GM23338 (cell line): ENCODE measurements around the gene GPR176. TPM values are rescaled to one million over a fixed set of nuclear protein-coding genes. Genes with fewer than 3 reads are reported as not detected.
A peak's percentile ranks its signal among the peaks of the same experiment; 100 is the strongest.

Experiments
- ATAC-seq: fragments of 200-7000 bp; cut with Tn5 transposase; 3 replicates; pipeline ENCODE4 v1.9.1; 2020
- DNase-seq: peaks from one replicate; pipeline ENCODE4 v3.0.0-alpha.2; 2015; ENCODE audit warnings: low spot score
- H2AFZ ChIP-seq: fragments of 200-600 bp; sonication (generic); 2 replicates; pipeline ENCODE4 v1.8.0; 2016; ENCODE audit warnings: antibody characterized with exemption, mild to moderate bottlenecking, moderate library complexity
- H3F3A ChIP-seq: fragments of 200-600 bp; sonication (generic); replicated peaks from 2 replicates; pipeline ENCODE4 v1.8.0; 2017; ENCODE audit warnings: antibody characterized with exemption, mixed run types, low read depth
- H3K27ac ChIP-seq: fragments of 200-600 bp; sonication (generic); 2 replicates; pipeline ENCODE4 v1.6.1; 2016; ENCODE audit warnings: low read depth
- H3K27me3 ChIP-seq: fragments of 200-600 bp; sonication (generic); 2 replicates; pipeline ENCODE4 v1.8.0; 2016; ENCODE audit warnings: mild to moderate bottlenecking, mixed run types, moderate library complexity; ENCODE audit not compliant: insufficient read depth
- H3K36me3 ChIP-seq: fragments of 200-600 bp; sonication (generic); 2 replicates; pipeline ENCODE4 v1.8.0; 2016; ENCODE audit warnings: mild to moderate bottlenecking; ENCODE audit not compliant: insufficient read depth
- H3K4me1 ChIP-seq: fragments of 200-600 bp; sonication (generic); 2 replicates; pipeline ENCODE4 v1.8.0; 2016; ENCODE audit warnings: mild to moderate bottlenecking, moderate library complexity; ENCODE audit not compliant: insufficient read depth
- H3K4me2 ChIP-seq: fragments of 200-600 bp; sonication (generic); 2 replicates; pipeline ENCODE4 v1.7.1; 2017; ENCODE audit warnings: mixed run types
- H3K4me3 ChIP-seq: fragments of 200-600 bp; sonication (generic); 2 replicates; pipeline ENCODE4 v1.6.1; 2016; ENCODE audit warnings: mixed run types
- H3K79me2 ChIP-seq: fragments of 200-600 bp; sonication (generic); replicated peaks from 2 replicates; pipeline ENCODE4 v1.8.0; 2017; ENCODE audit warnings: mild to moderate bottlenecking; ENCODE audit not compliant: insufficient read depth
- H3K9me2 ChIP-seq: fragments of 200-600 bp; sonication (generic); 2 replicates; pipeline ENCODE4 v1.8.0; 2017; ENCODE audit not compliant: insufficient read depth
- H4K20me1 ChIP-seq: fragments of 200-600 bp; sonication (generic); replicated peaks from 2 replicates; pipeline ENCODE4 v1.8.0; 2017; ENCODE audit warnings: mild to moderate bottlenecking; ENCODE audit not compliant: insufficient read depth
- H3K27ac Mint-ChIP-seq: 2 replicates; pipeline ENCODE4 v1.8.0; 2020; ENCODE audit warnings: inconsistent platforms, mild to moderate bottlenecking, moderate library complexity, mixed read lengths
- H3K27me3 Mint-ChIP-seq: 3 replicates; pipeline ENCODE4 v1.8.0; 2022; ENCODE audit warnings: low read depth, mild to moderate bottlenecking, moderate library complexity, mixed read lengths, inconsistent platforms; ENCODE audit not compliant: insufficient read depth, poor library complexity
- H3K36me3 Mint-ChIP-seq: 3 replicates; pipeline ENCODE4 v1.8.0; 2021; ENCODE audit warnings: low read depth, mild to moderate bottlenecking, inconsistent platforms, moderate library complexity, mixed read lengths
- H3K4me1 Mint-ChIP-seq: 3 replicates; pipeline ENCODE4 v1.8.0; 2020; ENCODE audit warnings: mild to moderate bottlenecking, inconsistent platforms, mixed read lengths
- H3K4me3 Mint-ChIP-seq: 3 replicates; pipeline ENCODE4 v1.8.0; 2021; ENCODE audit warnings: moderate library complexity, mild to moderate bottlenecking, inconsistent platforms, mixed read lengths
- H3K9me3 Mint-ChIP-seq: 3 replicates; pipeline ENCODE4 v1.8.0; 2020; ENCODE audit warnings: moderate library complexity, mild to moderate bottlenecking, inconsistent platforms, mixed read lengths
- CREB1 ChIP-seq: fragments of 250-450 bp; sonication (Bioruptor Pico); IDR thresholded peaks from 2 replicates; pipeline ENCODE4 v1.5.0; 2020; ENCODE audit warnings: low read depth, mild to moderate bottlenecking, moderate library complexity
- ZNF114 ChIP-seq: fragments of 250-450 bp; sonication (Bioruptor Pico); IDR thresholded peaks from 2 replicates; pipeline ENCODE4 v1.5.0; 2020; ENCODE audit warnings: mild to moderate bottlenecking, moderate library complexity
- ZNF331 ChIP-seq: fragments of 250-450 bp; sonication (Bioruptor Pico); IDR thresholded peaks from 2 replicates; pipeline ENCODE4 v1.5.0; 2020; ENCODE audit warnings: low read depth, mild to moderate bottlenecking, moderate library complexity
- polyA plus RNA-seq: library from polyadenylated mRNA; unstranded; fragments of >200 nt; fragmentation: Nextera tagmentation; extraction: Ambion mirVana; gene quantifications from 2 replicates; pipeline ENCODE4 v1.2.1, GENCODE V29; 2016
- total RNA-seq: library from RNA; depleted of rRNA; stranded (reverse); fragments of >200 nt; shearing (Covaris generic); gene quantifications from 2 replicates; pipeline ENCODE4 v1.2.3, GENCODE V29; 2014
- TF ChIP-seq, protein P1 (sequence below), 2 experiments: fragments of 200-600 bp in 1 of 2; sonication (generic) in 1 of 2; conservative IDR thresholded peaks; 2 replicates each; pipeline versions ENCODE4 v1.5.1 to v1.6.1; 2016 to 2017; ENCODE audit warnings: antibody characterized with exemption in 2 of 2, low read depth in 2 of 2, mild to moderate bottlenecking in 2 of 2, moderate library complexity in 1 of 2
- TF ChIP-seq, protein P2 (sequence below): IDR thresholded peaks from one replicate; pipeline ENCODE4 v1.6.1; 2018; ENCODE audit warnings: antibody characterized with exemption; ENCODE audit not compliant: unreplicated experiment
- TF ChIP-seq, protein P3 (sequence below): fragments of 250-450 bp; sonication (Bioruptor Pico); IDR thresholded peaks from 2 replicates; pipeline ENCODE4 v1.5.0; 2020; ENCODE audit warnings: mild to moderate bottlenecking, moderate library complexity

Gene GPR176
- total and polyA plus RNA-seq, 2 experiments from 2014 or later: 60.0 to 248 TPM

DNA sequence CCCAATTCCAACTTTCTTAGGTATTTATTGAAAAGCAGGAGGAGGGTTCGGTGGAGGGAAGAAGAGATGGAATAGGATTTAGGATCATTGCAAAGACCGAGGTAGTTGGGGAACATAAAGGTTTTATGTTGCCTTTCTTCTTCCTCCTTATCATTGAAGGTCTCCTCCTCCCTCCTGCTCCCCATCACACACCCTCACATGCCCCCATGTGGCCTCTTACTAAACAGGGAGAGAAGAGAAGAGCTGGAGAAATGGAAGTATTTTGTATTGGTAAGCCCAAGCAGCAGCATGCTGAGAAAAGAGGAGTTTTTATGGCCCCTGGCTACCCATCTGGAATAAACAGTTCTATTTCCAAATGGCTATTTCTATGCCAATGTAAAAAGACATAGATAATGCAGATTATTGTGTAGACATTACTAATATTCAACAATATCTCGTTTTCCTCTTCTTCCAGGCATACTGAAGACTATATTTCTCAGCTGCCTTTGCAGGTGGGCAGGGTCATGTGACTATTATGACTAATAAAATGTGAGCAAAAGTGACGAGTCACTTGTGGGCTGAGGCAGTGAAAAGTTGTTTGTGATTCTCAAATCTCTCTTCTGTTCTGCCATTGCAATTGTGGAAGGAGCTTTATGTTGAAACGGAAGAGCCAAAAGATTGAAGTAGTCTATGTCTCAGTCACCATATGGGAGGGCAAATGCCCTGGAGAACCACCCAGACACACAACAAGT is 5.2 kb upstream of the GPR176 start:
- Mint-ChIP-seq H3K27me3 (peaks cover 10% of the 10 kb centered on the region), H3K9me3 (no peaks in the 10 kb centered on the region; the same call in 2 of the 3 replicates), H3K4me3 (no peak overlapping the region; the same call in 2 of the 3 replicates), H3K27ac (peak overlapping the region; percentile 29), H3K36me3 (no peaks in the 10 kb centered on the region; the same call in 2 of the 3 replicates), H3K4me1 (peaks cover 39% of the 10 kb centered on the region)
- ATAC-seq (0 out of 3 replicates have a peak, but pooled peaks have one; percentile 2), DNase-seq (peak; percentile 50)
- Histone ChIP-seq H3K79me2 (peaks cover 4% of the 10 kb centered on the region), H2AFZ (no peak overlapping the region), H3K4me2 (peak overlapping the region; percentile 4), H3F3A (no peaks in the 10 kb centered on the region), H3K9me2 (no peaks in the 10 kb centered on the region), H3K4me3 (no peak overlapping the region), H3K27me3 (no peaks in the 10 kb centered on the region), H3K27ac (0 out of 2 replicates have a peak overlapping the region, but pooled peaks have one; percentile 4), H3K36me3 (no peaks in the 10 kb centered on the region), H4K20me1 (no peaks in the 10 kb centered on the region), H3K4me1 (peaks cover 31% of the 10 kb centered on the region)
- TF ChIP-seq, protein P1, sequence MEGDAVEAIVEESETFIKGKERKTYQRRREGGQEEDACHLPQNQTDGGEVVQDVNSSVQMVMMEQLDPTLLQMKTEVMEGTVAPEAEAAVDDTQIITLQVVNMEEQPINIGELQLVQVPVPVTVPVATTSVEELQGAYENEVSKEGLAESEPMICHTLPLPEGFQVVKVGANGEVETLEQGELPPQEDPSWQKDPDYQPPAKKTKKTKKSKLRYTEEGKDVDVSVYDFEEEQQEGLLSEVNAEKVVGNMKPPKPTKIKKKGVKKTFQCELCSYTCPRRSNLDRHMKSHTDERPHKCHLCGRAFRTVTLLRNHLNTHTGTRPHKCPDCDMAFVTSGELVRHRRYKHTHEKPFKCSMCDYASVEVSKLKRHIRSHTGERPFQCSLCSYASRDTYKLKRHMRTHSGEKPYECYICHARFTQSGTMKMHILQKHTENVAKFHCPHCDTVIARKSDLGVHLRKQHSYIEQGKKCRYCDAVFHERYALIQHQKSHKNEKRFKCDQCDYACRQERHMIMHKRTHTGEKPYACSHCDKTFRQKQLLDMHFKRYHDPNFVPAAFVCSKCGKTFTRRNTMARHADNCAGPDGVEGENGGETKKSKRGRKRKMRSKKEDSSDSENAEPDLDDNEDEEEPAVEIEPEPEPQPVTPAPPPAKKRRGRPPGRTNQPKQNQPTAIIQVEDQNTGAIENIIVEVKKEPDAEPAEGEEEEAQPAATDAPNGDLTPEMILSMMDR (conservative IDR thresholded peaks at IDR 0.05; ENCODE audit: low read depth in 2 of 2): peak; percentile 12 to 59; a peak in 2 of 4 replicates
- TF ChIP-seq ZNF114 (CRISPR knock-in tag): no peak

DNA sequence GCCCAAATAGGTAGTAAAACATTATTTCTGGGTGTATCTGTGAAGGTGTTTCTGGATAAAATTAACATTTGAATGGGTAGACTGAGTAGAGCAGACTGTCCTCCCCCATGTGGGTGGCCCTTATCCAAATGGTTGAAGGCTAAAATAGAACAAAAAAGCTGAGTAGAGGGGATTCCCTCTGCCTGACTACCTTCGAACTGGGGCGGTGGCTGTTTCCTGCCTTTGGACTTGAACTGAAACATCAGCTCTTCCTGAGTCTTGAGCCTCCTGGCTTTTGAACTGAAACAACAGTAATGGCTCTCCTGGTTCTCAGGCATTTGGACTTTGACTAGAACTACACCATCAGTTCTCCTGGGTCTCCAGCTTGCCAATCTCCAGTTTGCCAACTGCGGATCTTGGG is 4.4 kb upstream of the GPR176 start:
- Histone ChIP-seq H3K27me3 (no peaks in the 10 kb centered on the region), H3K9me2 (no peaks in the 10 kb centered on the region), H3K4me2 (peak overlapping the region; percentile 10), H3K36me3 (no peaks in the 10 kb centered on the region), H4K20me1 (no peaks in the 10 kb centered on the region), H3K4me1 (peaks cover 31% of the 10 kb centered on the region), H3K79me2 (peaks cover 12% of the 10 kb centered on the region), H3K4me3 (no peak overlapping the region), H2AFZ (no peak overlapping the region), H3K27ac (peak overlapping the region; percentile 4; the same call in 1 of the 2 replicates), H3F3A (no peaks in the 10 kb centered on the region)
- Mint-ChIP-seq H3K36me3 (peaks cover under 1% of the 10 kb centered on the region; the same call in 2 of the 3 replicates), H3K9me3 (no peaks in the 10 kb centered on the region; the same call in 2 of the 3 replicates), H3K27ac (no peak overlapping the region; the same call in 1 of the 2 replicates), H3K4me3 (no peak overlapping the region), H3K4me1 (peaks cover 39% of the 10 kb centered on the region), H3K27me3 (peaks cover 11% of the 10 kb centered on the region)
- ATAC-seq (peak; percentile 2; the same call in 1 of the 3 replicates), DNase-seq (peak; percentile 58)
- TF ChIP-seq ZNF114 (CRISPR knock-in tag) (no peak), ZNF331 (CRISPR knock-in tag) (no peak), CREB1 (CRISPR knock-in tag) (no peak)
- TF ChIP-seq, protein P2, sequence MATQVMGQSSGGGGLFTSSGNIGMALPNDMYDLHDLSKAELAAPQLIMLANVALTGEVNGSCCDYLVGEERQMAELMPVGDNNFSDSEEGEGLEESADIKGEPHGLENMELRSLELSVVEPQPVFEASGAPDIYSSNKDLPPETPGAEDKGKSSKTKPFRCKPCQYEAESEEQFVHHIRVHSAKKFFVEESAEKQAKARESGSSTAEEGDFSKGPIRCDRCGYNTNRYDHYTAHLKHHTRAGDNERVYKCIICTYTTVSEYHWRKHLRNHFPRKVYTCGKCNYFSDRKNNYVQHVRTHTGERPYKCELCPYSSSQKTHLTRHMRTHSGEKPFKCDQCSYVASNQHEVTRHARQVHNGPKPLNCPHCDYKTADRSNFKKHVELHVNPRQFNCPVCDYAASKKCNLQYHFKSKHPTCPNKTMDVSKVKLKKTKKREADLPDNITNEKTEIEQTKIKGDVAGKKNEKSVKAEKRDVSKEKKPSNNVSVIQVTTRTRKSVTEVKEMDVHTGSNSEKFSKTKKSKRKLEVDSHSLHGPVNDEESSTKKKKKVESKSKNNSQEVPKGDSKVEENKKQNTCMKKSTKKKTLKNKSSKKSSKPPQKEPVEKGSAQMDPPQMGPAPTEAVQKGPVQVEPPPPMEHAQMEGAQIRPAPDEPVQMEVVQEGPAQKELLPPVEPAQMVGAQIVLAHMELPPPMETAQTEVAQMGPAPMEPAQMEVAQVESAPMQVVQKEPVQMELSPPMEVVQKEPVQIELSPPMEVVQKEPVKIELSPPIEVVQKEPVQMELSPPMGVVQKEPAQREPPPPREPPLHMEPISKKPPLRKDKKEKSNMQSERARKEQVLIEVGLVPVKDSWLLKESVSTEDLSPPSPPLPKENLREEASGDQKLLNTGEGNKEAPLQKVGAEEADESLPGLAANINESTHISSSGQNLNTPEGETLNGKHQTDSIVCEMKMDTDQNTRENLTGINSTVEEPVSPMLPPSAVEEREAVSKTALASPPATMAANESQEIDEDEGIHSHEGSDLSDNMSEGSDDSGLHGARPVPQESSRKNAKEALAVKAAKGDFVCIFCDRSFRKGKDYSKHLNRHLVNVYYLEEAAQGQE: no peak
- TF ChIP-seq, protein P3, sequence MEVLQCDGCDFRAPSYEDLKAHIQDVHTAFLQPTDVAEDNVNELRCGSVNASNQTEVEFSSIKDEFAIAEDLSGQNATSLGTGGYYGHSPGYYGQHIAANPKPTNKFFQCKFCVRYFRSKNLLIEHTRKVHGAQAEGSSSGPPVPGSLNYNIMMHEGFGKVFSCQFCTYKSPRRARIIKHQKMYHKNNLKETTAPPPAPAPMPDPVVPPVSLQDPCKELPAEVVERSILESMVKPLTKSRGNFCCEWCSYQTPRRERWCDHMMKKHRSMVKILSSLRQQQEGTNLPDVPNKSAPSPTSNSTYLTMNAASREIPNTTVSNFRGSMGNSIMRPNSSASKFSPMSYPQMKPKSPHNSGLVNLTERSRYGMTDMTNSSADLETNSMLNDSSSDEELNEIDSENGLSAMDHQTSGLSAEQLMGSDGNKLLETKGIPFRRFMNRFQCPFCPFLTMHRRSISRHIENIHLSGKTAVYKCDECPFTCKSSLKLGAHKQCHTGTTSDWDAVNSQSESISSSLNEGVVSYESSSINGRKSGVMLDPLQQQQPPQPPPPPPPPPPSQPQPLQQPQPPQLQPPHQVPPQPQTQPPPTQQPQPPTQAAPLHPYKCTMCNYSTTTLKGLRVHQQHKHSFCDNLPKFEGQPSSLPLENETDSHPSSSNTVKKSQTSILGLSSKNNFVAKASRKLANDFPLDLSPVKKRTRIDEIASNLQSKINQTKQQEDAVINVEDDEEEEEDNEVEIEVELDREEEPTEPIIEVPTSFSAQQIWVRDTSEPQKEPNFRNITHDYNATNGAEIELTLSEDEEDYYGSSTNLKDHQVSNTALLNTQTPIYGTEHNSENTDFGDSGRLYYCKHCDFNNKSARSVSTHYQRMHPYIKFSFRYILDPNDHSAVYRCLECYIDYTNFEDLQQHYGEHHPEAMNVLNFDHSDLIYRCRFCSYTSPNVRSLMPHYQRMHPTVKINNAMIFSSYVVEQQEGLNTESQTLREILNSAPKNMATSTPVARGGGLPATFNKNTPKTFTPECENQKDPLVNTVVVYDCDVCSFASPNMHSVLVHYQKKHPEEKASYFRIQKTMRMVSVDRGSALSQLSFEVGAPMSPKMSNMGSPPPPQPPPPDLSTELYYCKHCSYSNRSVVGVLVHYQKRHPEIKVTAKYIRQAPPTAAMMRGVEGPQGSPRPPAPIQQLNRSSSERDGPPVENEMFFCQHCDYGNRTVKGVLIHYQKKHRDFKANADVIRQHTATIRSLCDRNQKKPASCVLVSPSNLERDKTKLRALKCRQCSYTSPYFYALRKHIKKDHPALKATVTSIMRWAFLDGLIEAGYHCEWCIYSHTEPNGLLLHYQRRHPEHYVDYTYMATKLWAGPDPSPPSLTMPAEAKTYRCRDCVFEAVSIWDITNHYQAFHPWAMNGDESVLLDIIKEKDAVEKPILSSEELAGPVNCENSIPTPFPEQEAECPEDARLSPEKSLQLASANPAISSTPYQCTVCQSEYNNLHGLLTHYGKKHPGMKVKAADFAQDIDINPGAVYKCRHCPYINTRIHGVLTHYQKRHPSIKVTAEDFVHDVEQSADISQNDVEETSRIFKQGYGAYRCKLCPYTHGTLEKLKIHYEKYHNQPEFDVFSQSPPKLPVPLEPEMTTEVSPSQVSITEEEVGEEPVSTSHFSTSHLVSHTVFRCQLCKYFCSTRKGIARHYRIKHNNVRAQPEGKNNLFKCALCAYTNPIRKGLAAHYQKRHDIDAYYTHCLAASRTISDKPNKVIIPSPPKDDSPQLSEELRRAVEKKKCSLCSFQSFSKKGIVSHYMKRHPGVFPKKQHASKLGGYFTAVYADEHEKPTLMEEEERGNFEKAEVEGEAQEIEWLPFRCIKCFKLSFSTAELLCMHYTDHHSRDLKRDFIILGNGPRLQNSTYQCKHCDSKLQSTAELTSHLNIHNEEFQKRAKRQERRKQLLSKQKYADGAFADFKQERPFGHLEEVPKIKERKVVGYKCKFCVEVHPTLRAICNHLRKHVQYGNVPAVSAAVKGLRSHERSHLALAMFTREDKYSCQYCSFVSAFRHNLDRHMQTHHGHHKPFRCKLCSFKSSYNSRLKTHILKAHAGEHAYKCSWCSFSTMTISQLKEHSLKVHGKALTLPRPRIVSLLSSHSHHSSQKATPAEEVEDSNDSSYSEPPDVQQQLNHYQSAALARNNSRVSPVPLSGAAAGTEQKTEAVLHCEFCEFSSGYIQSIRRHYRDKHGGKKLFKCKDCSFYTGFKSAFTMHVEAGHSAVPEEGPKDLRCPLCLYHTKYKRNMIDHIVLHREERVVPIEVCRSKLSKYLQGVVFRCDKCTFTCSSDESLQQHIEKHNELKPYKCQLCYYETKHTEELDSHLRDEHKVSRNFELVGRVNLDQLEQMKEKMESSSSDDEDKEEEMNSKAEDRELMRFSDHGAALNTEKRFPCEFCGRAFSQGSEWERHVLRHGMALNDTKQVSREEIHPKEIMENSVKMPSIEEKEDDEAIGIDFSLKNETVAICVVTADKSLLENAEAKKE (CRISPR knock-in tag): no peak; the same call in 1 of the 2 replicates
